H9 (cell line): ENCODE results near the gene IFNAR2. TPM values are rescaled to one million over a fixed set of nuclear protein-coding genes. Genes with fewer than 3 reads are reported as not detected.

Experiments
- DNase-seq: peaks from one replicate; pipeline ENCODE4 v3.0.0-alpha.2; 2017
- H2AFZ ChIP-seq: one replicate; pipeline ENCODE4 v1.6.1; 2013; ENCODE audit warnings: mild to moderate bottlenecking, low read length, control low read depth, moderate library complexity
- H2AK5ac ChIP-seq: 2 replicates; pipeline ENCODE4 v1.6.1; 2013; ENCODE audit warnings: low read length, control low read depth, mixed read lengths; ENCODE audit not compliant: insufficient read length
- H2BK120ac ChIP-seq: one replicate; pipeline ENCODE4 v1.6.1; 2013; ENCODE audit warnings: low read depth, mild to moderate bottlenecking, low read length, control low read depth, inconsistent platforms; ENCODE audit not compliant: poor library complexity, severe bottlenecking
- H2BK12ac ChIP-seq: 2 replicates; pipeline ENCODE4 v1.6.1; 2013; ENCODE audit warnings: low read length, control low read depth, mixed read lengths, low read depth; ENCODE audit not compliant: insufficient read length
- H2BK15ac ChIP-seq: 2 replicates; pipeline ENCODE4 v1.6.1; 2013; ENCODE audit warnings: low read depth, low read length, control low read depth
- H2BK20ac ChIP-seq: one replicate; pipeline ENCODE4 v1.6.1; 2013; ENCODE audit warnings: low read depth, mild to moderate bottlenecking, low read length, control low read depth, inconsistent platforms; ENCODE audit not compliant: poor library complexity, severe bottlenecking
- H2BK5ac ChIP-seq: 2 replicates; pipeline ENCODE4 v1.6.1; 2013; ENCODE audit warnings: low read length, control low read depth, mixed read lengths; ENCODE audit not compliant: insufficient read length
- H3K14ac ChIP-seq: 2 replicates; pipeline ENCODE4 v1.6.1; 2013; ENCODE audit warnings: low read length, control low read depth; ENCODE audit not compliant: insufficient read depth
- H3K18ac ChIP-seq: 2 replicates; pipeline ENCODE4 v1.6.1; 2013; ENCODE audit warnings: low read depth, mild to moderate bottlenecking, mixed read lengths, low read length, control low read depth; ENCODE audit not compliant: insufficient read length
- H3K23ac ChIP-seq: 2 replicates; pipeline ENCODE4 v1.6.1; 2013; ENCODE audit warnings: low read length, control low read depth, mixed read lengths, low read depth; ENCODE audit not compliant: insufficient read length
- H3K23me2 ChIP-seq: 2 replicates; pipeline ENCODE4 v1.6.1; 2013; ENCODE audit warnings: low read depth, mild to moderate bottlenecking, mixed read lengths, low read length, control low read depth; ENCODE audit not compliant: insufficient read length, poor library complexity, severe bottlenecking
- H3K27ac ChIP-seq: 2 replicates; pipeline ENCODE4 v1.5.1; 2013; ENCODE audit warnings: low read length, control low read depth, mixed read lengths, low read depth; ENCODE audit not compliant: insufficient read length
- H3K27me3 ChIP-seq: 2 replicates; pipeline ENCODE4 v1.6.1; 2013; ENCODE audit warnings: low read length, control low read depth, inconsistent platforms; ENCODE audit not compliant: insufficient read depth
- H3K4ac ChIP-seq: 2 replicates; pipeline ENCODE4 v1.6.1; 2013; ENCODE audit warnings: low read depth, mild to moderate bottlenecking, control low read depth, inconsistent platforms, low read length, moderate library complexity
- H3K4me1 ChIP-seq: 2 replicates; pipeline ENCODE4 v1.6.1; 2013; ENCODE audit warnings: low read length, control low read depth, inconsistent platforms; ENCODE audit not compliant: insufficient read depth
- H3K4me2 ChIP-seq: 2 replicates; pipeline ENCODE4 v1.6.1; 2013; ENCODE audit warnings: low read length, control low read depth, mixed read lengths; ENCODE audit not compliant: insufficient read length, insufficient read depth
- H3K56ac ChIP-seq: 2 replicates; pipeline ENCODE4 v1.6.1; 2013; ENCODE audit warnings: low read depth, mild to moderate bottlenecking, mixed read lengths, low read length, control low read depth; ENCODE audit not compliant: insufficient read length
- H3K79me1 ChIP-seq: 2 replicates; pipeline ENCODE4 v1.6.1; 2013; ENCODE audit warnings: low read depth, mild to moderate bottlenecking, moderate library complexity, low read length, control low read depth, inconsistent platforms; ENCODE audit not compliant: insufficient read depth, poor library complexity, severe bottlenecking
- H3K79me2 ChIP-seq: 2 replicates; pipeline ENCODE4 v1.6.1; 2013; ENCODE audit warnings: low read length, control low read depth, inconsistent platforms; ENCODE audit not compliant: insufficient read depth
- H3K9ac ChIP-seq: 2 replicates; pipeline ENCODE4 v1.6.1; 2013; ENCODE audit warnings: low read length, control low read depth, mixed read lengths; ENCODE audit not compliant: insufficient read length; ENCODE audit errors: extremely low read depth
- H3K9me3 ChIP-seq: one replicate; pipeline ENCODE4 v1.6.1; 2013; ENCODE audit warnings: low read depth, low read length, inconsistent platforms; ENCODE audit not compliant: control insufficient read depth
- H3T11ph ChIP-seq: one replicate; pipeline ENCODE4 v1.6.1; 2013; ENCODE audit warnings: mild to moderate bottlenecking, low read length, control low read depth, inconsistent platforms
- H4K20me1 ChIP-seq: one replicate; pipeline ENCODE4 v1.6.1; 2013; ENCODE audit not compliant: control insufficient read depth, insufficient read length, insufficient read depth
- H4K5ac ChIP-seq: 2 replicates; pipeline ENCODE4 v1.6.1; 2013; ENCODE audit warnings: low read depth, mild to moderate bottlenecking, mixed read lengths, low read length, control low read depth; ENCODE audit not compliant: insufficient read length
- H4K8ac ChIP-seq: replicated peaks from 2 replicates; pipeline ENCODE4 v1.6.1; 2013; ENCODE audit warnings: low read length, control low read depth, mixed read lengths, low read depth; ENCODE audit not compliant: insufficient read length
- H4K91ac ChIP-seq: 2 replicates; pipeline ENCODE4 v1.6.1; 2013; ENCODE audit warnings: low read depth, mild to moderate bottlenecking, moderate library complexity, mixed read lengths, low read length, control low read depth; ENCODE audit not compliant: insufficient read length
- H3K27ac Mint-ChIP-seq, 3 experiments: 2 replicates in 2 of 3; 3 replicates in 1 of 3; pipeline ENCODE4 v1.8.0; 2020 to 2021; ENCODE audit warnings: mixed read lengths in 3 of 3, mild to moderate bottlenecking in 1 of 3, moderate library complexity in 1 of 3
- H3K27me3 Mint-ChIP-seq: 2 replicates; pipeline ENCODE4 v1.8.0; 2021; ENCODE audit warnings: low read depth, mild to moderate bottlenecking, moderate library complexity, mixed read lengths
- H3K36me3 Mint-ChIP-seq, 3 experiments: 2 replicates in 2 of 3; 3 replicates in 1 of 3; pipeline ENCODE4 v1.8.0; 2020 to 2021; ENCODE audit warnings: low read depth in 3 of 3, mixed read lengths in 3 of 3; ENCODE audit not compliant: insufficient read depth in 1 of 3
- H3K4me1 Mint-ChIP-seq, 2 experiments: 2 replicates each; pipeline ENCODE4 v1.8.0; 2020; ENCODE audit warnings: mixed read lengths in 2 of 2
- H3K4me3 Mint-ChIP-seq, 2 experiments: 2 replicates in 1 of 2; 3 replicates in 1 of 2; pipeline ENCODE4 v1.8.0; 2020 to 2021; ENCODE audit warnings: mild to moderate bottlenecking in 2 of 2, mixed read lengths in 2 of 2, moderate library complexity in 1 of 2
- H3K9me3 Mint-ChIP-seq, 2 experiments: 2 replicates in 1 of 2; 3 replicates in 1 of 2; pipeline ENCODE4 v1.8.0; 2020; ENCODE audit warnings: mild to moderate bottlenecking in 2 of 2, mixed read lengths in 2 of 2, moderate library complexity in 1 of 2
- CTCF ChIP-seq: fragments of 200-600 bp; sonication (generic); conservative IDR thresholded peaks from 3 replicates; pipeline ENCODE4 v1.8.0; 2021; ENCODE audit warnings: antibody characterized with exemption, mild to moderate bottlenecking
- WGBS: extraction: QIAGEN DNeasy Blood & Tissue Kit; methylation state at CpG from one replicate; pipeline ENCODE4 v1.1.7; 2013; ENCODE audit warnings: missing lambda C conversion rate, low lambda C conversion rate, mixed read lengths; ENCODE audit not compliant: insufficient read length; ENCODE audit errors: extremely low coverage; 5-methylcytosine and 5-hydroxymethylcytosine counted together
- total RNA-seq: library from RNA; stranded (reverse); gene quantifications from 2 replicates; pipeline ENCODE4 v1.2.1, GENCODE V29; 2021

The IFNAR2 gene
- total RNA-seq, 1 experiment from 2014 or later = 14.4 TPM

DNA sequence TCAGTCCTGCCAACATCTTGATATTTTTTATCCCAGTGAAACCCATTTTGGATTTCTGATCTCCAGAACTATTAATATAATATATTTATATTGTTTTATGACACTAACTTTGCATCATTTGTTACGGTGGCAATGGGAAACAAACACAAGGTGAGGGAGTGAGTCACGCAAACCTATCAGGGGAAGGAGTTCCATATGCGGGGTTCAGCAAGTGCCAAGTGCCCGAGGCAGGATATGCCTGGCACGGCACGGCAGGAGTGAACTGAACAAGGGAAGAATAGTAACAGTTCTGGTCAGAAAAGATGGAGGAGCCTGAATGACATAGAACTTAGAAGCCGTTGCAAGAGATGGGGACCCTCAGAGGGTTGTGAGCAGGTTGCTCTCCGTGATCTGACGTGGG, 28.7 kb downstream of the IFNAR2 start:
- Histone ChIP-seq H3K4ac (no peak overlapping the region), H2BK120ac (no peak overlapping the region), H4K91ac (no peak overlapping the region), H4K8ac (no peak overlapping the region), H3K14ac (no peak overlapping the region), H3K23ac (no peak overlapping the region), H3K27ac (no peak overlapping the region), H2AK5ac (no peak overlapping the region), H2AFZ (no peak overlapping the region), H2BK20ac (no peak overlapping the region), H3K23me2 (no peaks in the 10 kb centered on the region), H2BK5ac (no peak overlapping the region), H3K9ac (no peak overlapping the region), H3K79me1 (no peaks in the 10 kb centered on the region), H4K20me1 (no peaks in the 10 kb centered on the region), H3K18ac (no peak overlapping the region), H3K4me1 (no peaks in the 10 kb centered on the region), H3K4me2 (no peak overlapping the region), H3T11ph (no peak overlapping the region), H3K79me2 (no peaks in the 10 kb centered on the region), H3K27me3 (no peaks in the 10 kb centered on the region), H3K9me3 (no peaks in the 10 kb centered on the region), H2BK15ac (no peak overlapping the region), H3K56ac (no peak overlapping the region), H2BK12ac (no peak overlapping the region), H4K5ac (no peak overlapping the region)
- no peak overlapping the region for H3K27ac Mint-ChIP-seq
- H3K36me3 Mint-ChIP-seq = peaks cover 27 to 57% (median 43%) of the 10 kb centered on the region in 3 experiments
- H3K4me3 Mint-ChIP-seq = no peak overlapping the region
- DNase-seq = no peak
- H3K27me3 Mint-ChIP-seq = no peaks in the 10 kb centered on the region
- no peak for TF ChIP-seq CTCF
- WGBS = no CpG with 5 or more reads among the region's 9 CpGs
- no peaks in the 10 kb centered on the region for H3K4me1 Mint-ChIP-seq
- peaks cover 7 to 8% of the 10 kb centered on the region in 2 experiments; a peak in 4 of 5 replicates for H3K9me3 Mint-ChIP-seq
